ENCODE results near the gene STAT1.

The STAT1 gene

DNA sequence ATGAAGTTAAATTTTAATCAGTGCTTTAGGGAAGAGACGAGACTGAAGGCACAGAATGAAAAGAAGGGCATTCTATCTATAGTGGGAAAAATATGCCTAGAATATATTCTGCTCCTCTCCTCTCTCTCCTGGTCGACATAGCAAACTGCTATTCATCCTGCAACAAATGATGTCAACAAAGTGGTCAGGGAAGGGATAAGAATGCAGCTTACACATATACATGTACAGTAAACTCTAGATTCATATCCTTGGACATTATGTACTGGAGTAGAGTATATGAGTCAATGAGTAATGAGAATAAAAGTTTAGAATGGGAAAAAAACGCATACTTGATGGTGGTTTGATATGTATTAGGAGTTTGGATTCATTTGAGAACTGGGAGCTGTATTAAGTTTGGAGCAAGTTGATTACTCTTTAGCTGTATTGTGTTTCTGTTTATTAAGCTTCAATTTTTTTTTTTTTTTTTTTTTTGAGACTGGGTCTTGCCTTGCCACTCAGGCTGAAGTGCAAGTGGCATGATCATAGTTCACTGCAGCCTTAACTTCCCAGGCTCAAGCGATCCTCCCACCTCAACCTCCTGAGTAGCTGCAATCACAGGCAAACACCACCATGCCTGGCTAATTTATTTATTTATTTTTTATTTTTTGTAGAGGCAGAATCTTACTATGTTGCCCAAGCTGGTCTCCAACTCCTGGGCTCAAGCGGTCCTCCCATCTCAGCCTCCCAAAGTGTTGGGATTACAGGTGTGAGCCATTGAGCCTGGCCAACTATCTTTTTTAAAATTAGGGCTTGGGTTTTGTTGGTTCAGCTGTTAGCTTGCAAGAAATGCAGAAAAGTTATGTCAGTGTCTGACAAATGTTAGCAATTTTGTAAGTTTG is 53.8 kb downstream of the STAT1 start:
- DNase-seq (ENCODE audit: low read depth) = no peak

- DNase-seq (ENCODE audit: low read depth) = no peak
These were observed 60.7 kb downstream of the STAT1 start for GRCh38 chr2:190953257-190953656.

GRCh38 chr2:190950566-190950991 is 63.4 kb downstream of the STAT1 start:
- no peak for DNase-seq (ENCODE audit: low read depth)

DNA sequence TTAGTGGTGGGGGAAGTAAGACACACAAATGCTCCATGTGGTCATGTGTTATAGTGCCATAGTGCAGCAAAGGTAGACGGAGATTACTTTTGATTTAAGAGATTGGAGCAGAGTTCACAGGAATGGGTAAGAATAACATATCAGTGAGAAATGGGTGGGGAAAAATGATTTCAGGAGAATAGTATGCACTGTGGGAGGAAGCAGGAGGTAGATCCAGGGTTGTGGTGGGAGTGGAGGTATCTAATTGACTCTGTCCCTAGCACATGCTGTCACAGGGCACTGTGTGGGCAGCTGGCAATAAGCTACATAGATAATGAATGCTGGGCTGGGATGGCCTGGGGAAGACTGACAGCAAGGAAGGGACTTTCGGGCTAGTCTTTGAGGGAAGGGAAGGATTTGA is 65.3 kb downstream of the STAT1 start:
- no peak for DNase-seq (ENCODE audit: low read depth)

GRCh38 chr2:190947711-190948251 is 66.2 kb downstream of the STAT1 start:
- DNase-seq (ENCODE audit: low read depth) = peak; percentile 55

DNA sequence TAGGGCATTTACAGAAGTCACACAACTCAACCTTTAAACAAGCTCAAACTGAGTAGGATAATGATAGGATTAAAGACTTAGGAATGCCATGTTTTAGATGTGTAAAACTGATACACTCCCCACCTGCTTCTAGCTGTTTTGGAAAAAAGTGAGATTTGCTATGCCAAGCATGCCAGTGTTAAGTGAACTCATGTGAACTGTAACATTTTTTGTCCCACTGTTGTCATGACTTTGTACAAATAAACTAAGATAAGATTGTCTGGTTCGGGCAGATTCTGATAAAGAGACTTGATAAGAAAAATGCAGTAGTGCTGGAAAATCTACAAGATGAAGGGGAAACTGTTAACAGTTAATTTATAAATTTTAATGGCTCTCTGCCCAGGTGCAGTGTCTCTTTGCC is 66.8 kb downstream of the STAT1 start:
- DNase-seq (ENCODE audit: low read depth) = no peak

DNA sequence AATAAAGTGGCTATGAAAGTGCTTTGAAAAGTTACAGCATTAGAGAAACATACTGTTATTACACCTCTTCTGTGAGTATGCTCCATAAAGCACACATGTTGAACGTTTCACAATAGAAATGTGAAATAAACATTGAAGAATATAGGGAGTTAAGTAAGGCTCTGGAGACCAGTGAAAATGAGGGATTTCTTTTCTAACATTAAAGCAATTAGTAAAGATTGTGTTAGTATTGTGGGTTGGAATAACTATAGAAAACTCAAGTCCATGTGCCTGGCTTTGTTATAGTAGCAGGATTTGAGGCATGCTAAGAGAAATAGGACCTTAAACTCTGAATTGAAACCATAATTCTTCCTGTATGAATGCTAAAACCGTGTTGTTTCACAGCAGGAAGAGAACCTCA is 70.3 kb downstream of the STAT1 start:
- DNase-seq (ENCODE audit: low read depth) = no peak

DNA sequence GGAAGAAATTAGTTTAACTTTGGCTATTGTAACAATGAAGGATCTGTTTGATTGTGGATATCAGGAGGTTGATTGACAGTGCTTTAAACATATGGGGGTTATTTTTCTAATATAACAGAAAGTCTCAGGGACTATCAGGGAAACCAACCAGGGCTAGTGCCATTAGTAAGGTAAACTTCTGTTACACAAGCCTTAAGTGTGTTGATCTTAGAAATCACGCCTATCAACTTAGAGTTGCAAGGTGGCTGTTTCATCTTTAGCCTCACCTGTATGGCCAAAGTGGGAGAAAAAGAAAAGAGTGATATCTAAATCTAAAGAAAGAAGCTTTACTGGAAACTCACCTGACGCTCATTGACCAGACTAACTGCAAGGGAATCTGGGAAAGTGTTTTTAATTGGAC is 71.3 kb downstream of the STAT1 start:
- DNase-seq (ENCODE audit: low read depth) = no peak

DNA sequence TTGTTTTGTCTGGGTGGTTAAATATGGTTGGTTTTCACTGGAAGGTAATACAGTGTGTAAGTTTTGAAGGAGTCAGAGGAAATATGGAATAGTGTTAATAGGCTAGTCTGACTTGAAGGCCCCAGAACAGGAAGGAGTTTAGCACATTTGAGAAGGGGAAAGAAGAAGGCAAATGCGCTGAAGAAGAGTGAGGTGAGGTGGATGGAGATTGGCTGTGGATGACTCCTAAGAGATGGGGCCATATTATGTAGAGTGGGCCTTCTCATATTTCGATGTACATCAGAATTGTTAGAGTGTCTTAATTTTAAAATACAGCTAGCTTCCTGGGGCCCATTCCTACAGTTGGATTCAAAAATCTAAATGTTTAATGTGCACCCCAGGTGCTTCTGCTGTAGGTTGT is 72.4 kb downstream of the STAT1 start:
- DNase-seq (ENCODE audit: low read depth) = no peak

GRCh38 chr2:190940454-190940853 is 73.5 kb downstream of the STAT1 start:
- peak; percentile 33 for DNase-seq (ENCODE audit: low read depth)

DNA sequence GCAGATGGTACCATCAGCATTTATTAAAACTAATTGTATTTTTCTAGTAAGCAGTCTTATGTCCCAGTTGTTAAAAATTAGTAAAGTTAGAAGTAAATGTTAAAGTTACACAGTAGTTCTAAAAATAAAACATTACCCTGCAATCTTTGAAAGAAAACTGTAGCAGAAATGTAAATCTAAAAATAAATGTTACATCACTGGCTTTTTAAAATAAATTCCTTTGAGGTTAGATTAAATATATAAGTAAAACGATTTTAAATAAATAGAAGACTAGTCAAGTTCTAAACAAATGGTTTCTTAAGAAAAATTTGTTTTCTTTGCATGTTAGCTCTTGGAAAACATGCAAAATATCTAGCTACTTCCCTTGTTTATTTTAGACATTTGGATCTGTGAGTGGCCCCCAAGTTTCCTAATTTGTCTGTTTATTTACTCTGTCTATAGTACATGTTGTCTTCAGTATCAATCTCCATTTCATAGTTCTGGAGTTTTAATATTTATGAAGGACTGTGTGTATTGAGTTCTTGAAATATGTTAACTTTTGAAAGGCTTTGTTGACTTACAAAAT is 75.1 kb downstream of the STAT1 start:
- DNase-seq (ENCODE audit: low read depth) = peak; percentile 63

- no peak for DNase-seq (ENCODE audit: low read depth)
These were observed 78.9 kb downstream of the STAT1 start for GRCh38 chr2:190935054-190935453.

GRCh38 chr2:190933361-190933760 is 80.6 kb downstream of the STAT1 start:
- DNase-seq (ENCODE audit: low read depth) = no peak

DNA sequence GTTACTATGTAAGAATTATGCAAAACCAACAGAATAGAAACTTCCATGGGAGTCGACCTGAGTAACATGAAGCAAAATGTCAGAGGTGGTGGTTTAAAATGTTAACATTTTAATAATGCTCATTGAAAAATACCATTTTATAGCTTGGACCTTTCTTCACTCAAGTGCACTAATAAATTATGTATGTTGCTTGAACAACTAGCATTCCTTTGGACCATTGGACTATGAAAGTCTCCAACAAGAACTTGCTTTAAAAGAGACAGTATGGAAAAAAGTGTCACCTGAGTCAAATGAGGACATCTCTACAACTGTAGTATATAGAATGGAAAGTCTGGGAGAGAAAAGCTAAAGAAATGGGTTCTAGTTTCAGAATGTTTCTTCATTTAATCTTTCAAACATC is 81.5 kb downstream of the STAT1 start:
- no peak for DNase-seq (ENCODE audit: low read depth)

GRCh38 chr2:190930411-190930810 is 83.6 kb downstream of the STAT1 start:
- no peak for DNase-seq (ENCODE audit: low read depth)

- no peak for DNase-seq (ENCODE audit: low read depth)
These were observed 84.1 kb downstream of the STAT1 start for GRCh38 chr2:190929919-190930318.

DNA sequence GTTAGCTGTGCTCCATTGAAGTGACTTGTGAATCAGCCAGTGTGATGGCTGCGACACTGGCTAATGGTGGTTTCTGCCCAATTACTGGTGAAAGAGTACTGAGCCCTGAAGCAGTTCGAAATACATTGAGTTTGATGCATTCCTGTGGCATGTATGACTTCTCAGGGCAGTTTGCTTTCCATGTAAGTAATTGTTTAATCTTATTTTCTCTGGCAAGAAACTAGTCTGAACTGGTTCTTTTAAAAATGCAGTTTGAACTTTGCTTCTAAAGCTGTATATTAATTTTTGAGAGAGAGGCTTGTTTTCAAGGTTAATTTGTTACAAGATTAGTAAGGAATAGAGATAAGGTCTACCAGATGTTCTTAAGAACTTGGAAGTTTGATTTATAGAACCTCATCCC is 86.7 kb downstream of the STAT1 start:
- no peak for DNase-seq (ENCODE audit: low read depth)

DNA sequence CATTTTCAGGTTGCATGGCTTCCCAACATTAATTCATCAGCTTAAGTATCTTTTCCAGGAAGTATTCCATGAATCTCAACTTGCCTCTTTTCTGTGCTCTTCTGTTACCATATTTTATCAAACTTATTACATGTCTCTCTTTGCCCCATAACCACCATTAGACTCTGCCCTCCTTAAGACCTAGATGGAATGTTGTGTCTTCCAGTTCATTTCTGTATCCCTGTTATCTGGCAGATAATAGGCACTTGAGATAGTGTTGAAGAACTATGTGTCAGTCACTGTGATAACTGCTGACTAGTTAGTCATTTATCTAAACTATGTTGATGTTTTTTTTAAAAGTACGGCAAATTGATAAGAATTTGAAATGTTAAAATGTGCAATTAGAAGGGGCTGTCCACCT is 91.6 kb downstream of the STAT1 start:
- DNase-seq (ENCODE audit: low read depth) = no peak

- no peak for DNase-seq (ENCODE audit: low read depth)
These were observed 93.9 kb downstream of the STAT1 start for GRCh38 chr2:190920085-190920484.
